ENCODE results near the gene ZC3H18. TPM values are rescaled to one million over a fixed set of nuclear protein-coding genes. Genes with fewer than 3 reads are reported as not detected.

Gene ZC3H18
- total RNA-seq, 1 donor from 2014 or later = 18.4 TPM

GRCh38 chr16:88638323-88639230 lies 68.4 kb downstream of the ZC3H18 start, which contains the start of gene IL17C:
Gene IL17C (plus strand): TSS chr16:88638572. CDS start chr16:88638642, 70 bp downstream.
- TF ChIP-seq CTCF (IDR thresholded peaks at IDR 0.05) = no peak
- no peak for TF ChIP-seq POLR2AphosphoS5 (IDR thresholded peaks at IDR 0.05; ENCODE audit: insufficient read depth in 1 of 2, low read depth in 1 of 2)
- no peak for TF ChIP-seq POLR2A (IDR thresholded peaks at IDR 0.05)
- no peak within 1 kb of the TSS for H3K4me3 ChIP-seq
- intact Hi-C loops (cut with DNase I) = no loop called here
- DNase-seq (ENCODE audit: extremely low spot score in 2 of 2) = no peak
- H3K36me3 ChIP-seq = no peaks in the 10 kb centered on the region
- H3K9me3 ChIP-seq = no peaks in the 10 kb centered on the region
- no peak within 1 kb of the TSS for H3K27ac ChIP-seq
- peaks cover 16% of the 10 kb centered on the region for H3K4me1 ChIP-seq
- peaks cover 12% of the 10 kb centered on the region for H3K27me3 ChIP-seq

GRCh38 chr16:88639231-88640038 lies 69.2 kb downstream of the ZC3H18 start:
- Histone ChIP-seq H3K4me3 (no peak overlapping the region), H3K27me3 (peaks cover 12% of the 10 kb centered on the region)
- no peak for TF ChIP-seq POLR2A (IDR thresholded peaks at IDR 0.05)
- TF ChIP-seq POLR2AphosphoS5 (IDR thresholded peaks at IDR 0.05; ENCODE audit: insufficient read depth in 1 of 2, low read depth in 1 of 2) = no peak
- no peak for TF ChIP-seq CTCF (IDR thresholded peaks at IDR 0.05)

GRCh38 chr16:88640039-88640495 lies 69.9 kb downstream of the ZC3H18 start:
- Histone ChIP-seq H3K4me1 (peaks cover 2% of the 10 kb centered on the region), H3K9me3 (no peaks in the 10 kb centered on the region), H3K4me3 (no peak overlapping the region), H3K27me3 (peaks cover 12% of the 10 kb centered on the region), H3K36me3 (no peaks in the 10 kb centered on the region), H3K27ac (no peak overlapping the region)
- no peak for DNase-seq (ENCODE audit: extremely low spot score in 2 of 2)
- TF ChIP-seq POLR2A (IDR thresholded peaks at IDR 0.05) = no peak
- no peak for TF ChIP-seq CTCF (IDR thresholded peaks at IDR 0.05)
- no peak for TF ChIP-seq POLR2AphosphoS5 (IDR thresholded peaks at IDR 0.05; ENCODE audit: insufficient read depth in 1 of 2, low read depth in 1 of 2)
- intact Hi-C loops (cut with DNase I) = no loop called here

More at GRCh38 chr16:88639231-88640038, 69.2 kb downstream of the ZC3H18 start:
- intact Hi-C loops (cut with DNase I) = no loop called here
- H3K4me1 ChIP-seq = peaks cover 8% of the 10 kb centered on the region
- H3K27ac ChIP-seq = no peak overlapping the region
- H3K36me3 ChIP-seq = no peaks in the 10 kb centered on the region
- H3K9me3 ChIP-seq = no peaks in the 10 kb centered on the region
- no peak for DNase-seq (ENCODE audit: extremely low spot score in 2 of 2)

- Histone ChIP-seq H3K4me3 (no peak overlapping the region), H3K4me1 (no peaks in the 10 kb centered on the region), H3K27ac (no peak overlapping the region), H3K27me3 (peaks cover 12% of the 10 kb centered on the region), H3K36me3 (no peaks in the 10 kb centered on the region), H3K9me3 (no peaks in the 10 kb centered on the region)
- TF ChIP-seq CTCF (IDR thresholded peaks at IDR 0.05) (no peak), POLR2AphosphoS5 (IDR thresholded peaks at IDR 0.05; ENCODE audit: insufficient read depth in 1 of 2, low read depth in 1 of 2) (no peak), POLR2A (IDR thresholded peaks at IDR 0.05) (no peak)
- DNase-seq (ENCODE audit: extremely low spot score in 2 of 2) = no peak
- intact Hi-C loops (cut with DNase I) = no loop called here
These were observed 70.5 kb downstream of the ZC3H18 start for GRCh38 chr16:88640498-88641247.
